Measurements from ENCODE around the gene TTC7B. TPM values are rescaled to one million over a fixed set of nuclear protein-coding genes. Genes with fewer than 3 reads are reported as not detected.

Gene TTC7B
- total and polyA plus RNA-seq, 10 of the 15 experiments (the other 5 are each of a cell fraction or from before 2014, with no cell fraction given): under 0.01 to 1.1 (median 0.26) TPM; not detected in 2

GRCh38 chr14:90499908-90500664 is 316.1 kb downstream of the TTC7B start:
- in situ Hi-C loops (cut with MboI) (no loop called here), intact Hi-C loops (cut with micrococcal nuclease; ENCODE audit: unreplicated experiment) (no loop called here)
- H3K9me3 ChIP-seq (replicated peaks; ENCODE audit: control insufficient read depth, insufficient read depth, low read length): no peaks in the 10 kb centered on the region
- H3K79me2 ChIP-seq (ENCODE audit: control insufficient read depth, insufficient read depth, low read length): no peaks in the 10 kb centered on the region
- SMC1A ChIA-PET (ENCODE audit: uncharacterized antibody, unreplicated experiment): no interaction called here
- no peak overlapping the region for H2AFZ ChIP-seq (ENCODE audit: control insufficient read depth, low read depth, low read length)
- no peaks in the 10 kb centered on the region for H3K4me1 ChIP-seq (ENCODE audit: control insufficient read depth, insufficient read depth, low read length)
- WGBS (ENCODE audit: insufficient coverage, insufficient replicate concordance, low lambda C conversion rate, missing lambda C conversion rate): 8% methylated on average over 10 of the region's 10 CpGs
- no TSS peak for BruUV-seq (replicated peaks)
- ATAC-seq (no peak), DNase-seq (ENCODE audit: low read depth, low spot score) (no peak), FAIRE-seq (no peak)
- TF ChIP-seq MEF2B (IDR thresholded peaks at IDR 0.05; ENCODE audit: partially characterized antibody, poor library complexity, severe bottlenecking) (no peak), BCL11A (IDR thresholded peaks at IDR 0.05; ENCODE audit: low read depth, low read length) (no peak), DPF2 (IDR thresholded peaks at IDR 0.05) (no peak), RELA (IDR thresholded peaks at IDR 0.05; ENCODE audit: borderline replicate concordance, partially characterized antibody) (no peak), JUNB (IDR thresholded peaks at IDR 0.05) (no peak), STAT3 (IDR thresholded peaks at IDR 0.05; ENCODE audit: low read depth, low read length) (no peak)
- TF ChIP-seq, protein P1, sequence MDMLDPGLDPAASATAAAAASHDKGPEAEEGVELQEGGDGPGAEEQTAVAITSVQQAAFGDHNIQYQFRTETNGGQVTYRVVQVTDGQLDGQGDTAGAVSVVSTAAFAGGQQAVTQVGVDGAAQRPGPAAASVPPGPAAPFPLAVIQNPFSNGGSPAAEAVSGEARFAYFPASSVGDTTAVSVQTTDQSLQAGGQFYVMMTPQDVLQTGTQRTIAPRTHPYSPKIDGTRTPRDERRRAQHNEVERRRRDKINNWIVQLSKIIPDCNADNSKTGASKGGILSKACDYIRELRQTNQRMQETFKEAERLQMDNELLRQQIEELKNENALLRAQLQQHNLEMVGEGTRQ (IDR thresholded peaks at IDR 0.05; ENCODE audit: borderline replicate concordance, low read depth, low read length): no peak
- CTCF ChIA-PET: no interaction called here
- H3K27ac ChIP-seq (ENCODE audit: control insufficient read depth, insufficient read depth): no peak overlapping the region
- H3K27me3 ChIP-seq (replicated peaks in 1 of 2; ENCODE audit: control insufficient read depth in 2 of 2, insufficient read depth in 2 of 2, low read length in 1 of 2): no peaks in the 10 kb centered on the region; a peak in 1 of 4 replicates
- H3K4me3 ChIP-seq: no peak overlapping the region
- no peaks in the 10 kb centered on the region for H4K20me1 ChIP-seq (ENCODE audit: control insufficient read depth, insufficient read depth)
- H3K9ac ChIP-seq (ENCODE audit: control insufficient read depth, insufficient read depth, low read length): no peak overlapping the region
- no peaks in the 10 kb centered on the region for H3K36me3 ChIP-seq (ENCODE audit: control insufficient read depth in 2 of 2, insufficient read depth in 2 of 2, low read length in 1 of 2)
- RAD21 ChIA-PET (ENCODE audit: unreplicated experiment): no interaction called here
- no peak overlapping the region for H3K4me2 ChIP-seq (ENCODE audit: control insufficient read depth, insufficient read depth)
- POLR2A ChIA-PET: no interaction called here

DNA sequence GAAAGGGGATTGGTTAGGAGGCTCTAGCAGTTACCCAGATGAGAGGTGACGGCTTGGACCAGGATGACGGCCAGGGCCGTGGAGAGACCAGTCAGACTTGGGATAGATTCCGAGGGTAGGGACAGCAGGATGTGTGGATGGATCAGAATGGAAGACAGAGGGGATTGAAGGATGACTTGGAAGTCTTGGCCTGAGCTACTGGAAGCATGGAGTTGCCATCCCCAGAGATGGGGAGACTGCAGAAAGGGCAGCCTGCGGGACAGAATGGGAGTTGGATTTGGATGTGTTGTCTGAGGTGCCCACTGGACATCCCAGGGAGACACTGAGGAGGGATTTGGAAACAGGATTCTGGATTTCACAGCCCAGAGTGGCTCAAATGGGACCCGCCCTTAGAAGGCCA is 317.1 kb downstream of the TTC7B start:
- no peaks in the 10 kb centered on the region for H3K36me3 ChIP-seq (ENCODE audit: control insufficient read depth in 2 of 2, insufficient read depth in 2 of 2, low read length in 1 of 2)
- H3K4me2 ChIP-seq (ENCODE audit: control insufficient read depth, insufficient read depth): no peak overlapping the region
- no peak for ATAC-seq
- H3K9me3 ChIP-seq (replicated peaks; ENCODE audit: control insufficient read depth, insufficient read depth, low read length): no peaks in the 10 kb centered on the region
- no peak for TF ChIP-seq NRF1 (conservative IDR thresholded peaks at IDR 0.05; ENCODE audit: low read depth, low read length)
- TF ChIP-seq NR2F1 (conservative IDR thresholded peaks at IDR 0.05): no peak
- TF ChIP-seq SREBF2 (IDR thresholded peaks at IDR 0.05; ENCODE audit: low read length): no peak
- TF ChIP-seq ZBED1 (IDR thresholded peaks at IDR 0.05; ENCODE audit: borderline replicate concordance): no peak
- TF ChIP-seq SUPT20H (IDR thresholded peaks at IDR 0.05; ENCODE audit: borderline replicate concordance, control insufficient read depth, low read depth, low read length): no peak
- no peak for TF ChIP-seq RELA (IDR thresholded peaks at IDR 0.05; ENCODE audit: borderline replicate concordance, partially characterized antibody)
- no peak for TF ChIP-seq MTA3 (IDR thresholded peaks at IDR 0.05; ENCODE audit: borderline replicate concordance, low read length)
- TF ChIP-seq SP1 (IDR thresholded peaks at IDR 0.05; ENCODE audit: low read depth, low read length): no peak
- TF ChIP-seq, protein P2, sequence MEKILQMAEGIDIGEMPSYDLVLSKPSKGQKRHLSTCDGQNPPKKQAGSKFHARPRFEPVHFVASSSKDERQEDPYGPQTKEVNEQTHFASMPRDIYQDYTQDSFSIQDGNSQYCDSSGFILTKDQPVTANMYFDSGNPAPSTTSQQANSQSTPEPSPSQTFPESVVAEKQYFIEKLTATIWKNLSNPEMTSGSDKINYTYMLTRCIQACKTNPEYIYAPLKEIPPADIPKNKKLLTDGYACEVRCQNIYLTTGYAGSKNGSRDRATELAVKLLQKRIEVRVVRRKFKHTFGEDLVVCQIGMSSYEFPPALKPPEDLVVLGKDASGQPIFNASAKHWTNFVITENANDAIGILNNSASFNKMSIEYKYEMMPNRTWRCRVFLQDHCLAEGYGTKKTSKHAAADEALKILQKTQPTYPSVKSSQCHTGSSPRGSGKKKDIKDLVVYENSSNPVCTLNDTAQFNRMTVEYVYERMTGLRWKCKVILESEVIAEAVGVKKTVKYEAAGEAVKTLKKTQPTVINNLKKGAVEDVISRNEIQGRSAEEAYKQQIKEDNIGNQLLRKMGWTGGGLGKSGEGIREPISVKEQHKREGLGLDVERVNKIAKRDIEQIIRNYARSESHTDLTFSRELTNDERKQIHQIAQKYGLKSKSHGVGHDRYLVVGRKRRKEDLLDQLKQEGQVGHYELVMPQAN (conservative IDR thresholded peaks at IDR 0.05): no peak
- no peak for TF ChIP-seq CHD1 (IDR thresholded peaks at IDR 0.05; ENCODE audit: low read depth, low read length)
- ChIA-PET RAD21 (ENCODE audit: unreplicated experiment) (no interaction called here), CTCF (no interaction called here), POLR2A (no interaction called here), SMC1A (ENCODE audit: uncharacterized antibody, unreplicated experiment) (no interaction called here)
- no peak overlapping the region for H3K4me3 ChIP-seq
- no peak for FAIRE-seq
- H3K27me3 ChIP-seq (replicated peaks in 1 of 2; ENCODE audit: control insufficient read depth in 2 of 2, insufficient read depth in 2 of 2, low read length in 1 of 2): no peaks in the 10 kb centered on the region
- intact Hi-C loops (cut with micrococcal nuclease; ENCODE audit: unreplicated experiment) (no loop called here), in situ Hi-C loops (cut with MboI) (no loop called here)
- H3K4me1 ChIP-seq (ENCODE audit: control insufficient read depth, insufficient read depth, low read length): no peaks in the 10 kb centered on the region
- no peak overlapping the region for H3K27ac ChIP-seq (ENCODE audit: control insufficient read depth, insufficient read depth)
- no peaks in the 10 kb centered on the region for H3K79me2 ChIP-seq (ENCODE audit: control insufficient read depth, insufficient read depth, low read length)
- WGBS (ENCODE audit: insufficient coverage, insufficient replicate concordance, low lambda C conversion rate, missing lambda C conversion rate): 7% methylated on average over 6 of the region's 6 CpGs
- no peaks in the 10 kb centered on the region for H4K20me1 ChIP-seq (ENCODE audit: control insufficient read depth, insufficient read depth)
- no peak overlapping the region for H2AFZ ChIP-seq (ENCODE audit: control insufficient read depth, low read depth, low read length)
- no peak overlapping the region for H3K9ac ChIP-seq (ENCODE audit: control insufficient read depth, insufficient read depth, low read length)
- no TSS peak for BruUV-seq (replicated peaks)
- no peak for DNase-seq (ENCODE audit: low read depth, low spot score)
